A673 (cell line): Measurements from ENCODE around the gene HPF1.

Experiments used
- EZH2 ChIP-seq: fragments of 200-600 bp; sonication (generic); IDR thresholded peaks from 2 replicates; pipeline ENCODE4 v1.6.1; 2017; ENCODE audit warnings: borderline replicate concordance, low read depth, mild to moderate bottlenecking, mixed read lengths, antibody characterized with exemption, low read length; ENCODE audit not compliant: poor library complexity, severe bottlenecking
- TF ChIP-seq, protein P1 (sequence below): fragments of 300-800, 200-600 bp; sonication (generic); conservative IDR thresholded peaks from 2 replicates; pipeline ENCODE4 v1.5.1; 2017; ENCODE audit warnings: low read depth, mild to moderate bottlenecking, antibody characterized with exemption, low read length, moderate library complexity, mixed read lengths

DNA sequence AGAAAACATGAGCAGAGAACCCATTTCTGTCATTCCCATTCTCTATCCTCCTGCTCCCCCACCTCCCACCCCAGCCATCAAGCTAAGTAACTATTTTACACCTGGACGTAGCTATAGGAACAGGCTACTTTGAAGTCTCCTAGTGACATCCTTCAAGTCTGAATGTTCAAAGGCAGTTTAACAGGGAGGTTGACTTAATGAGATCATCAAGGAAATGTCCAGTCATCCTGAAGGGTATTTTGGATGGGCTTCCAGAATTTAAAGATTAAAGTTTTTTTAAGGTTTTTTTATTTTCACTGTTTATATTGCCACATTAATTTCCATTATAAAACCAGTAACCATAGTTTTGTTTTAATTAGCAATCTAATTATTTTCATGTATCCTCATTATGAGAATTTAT, 41.1 kb downstream of the HPF1 start:
- no peak for TF ChIP-seq EZH2
- TF ChIP-seq, protein P1, sequence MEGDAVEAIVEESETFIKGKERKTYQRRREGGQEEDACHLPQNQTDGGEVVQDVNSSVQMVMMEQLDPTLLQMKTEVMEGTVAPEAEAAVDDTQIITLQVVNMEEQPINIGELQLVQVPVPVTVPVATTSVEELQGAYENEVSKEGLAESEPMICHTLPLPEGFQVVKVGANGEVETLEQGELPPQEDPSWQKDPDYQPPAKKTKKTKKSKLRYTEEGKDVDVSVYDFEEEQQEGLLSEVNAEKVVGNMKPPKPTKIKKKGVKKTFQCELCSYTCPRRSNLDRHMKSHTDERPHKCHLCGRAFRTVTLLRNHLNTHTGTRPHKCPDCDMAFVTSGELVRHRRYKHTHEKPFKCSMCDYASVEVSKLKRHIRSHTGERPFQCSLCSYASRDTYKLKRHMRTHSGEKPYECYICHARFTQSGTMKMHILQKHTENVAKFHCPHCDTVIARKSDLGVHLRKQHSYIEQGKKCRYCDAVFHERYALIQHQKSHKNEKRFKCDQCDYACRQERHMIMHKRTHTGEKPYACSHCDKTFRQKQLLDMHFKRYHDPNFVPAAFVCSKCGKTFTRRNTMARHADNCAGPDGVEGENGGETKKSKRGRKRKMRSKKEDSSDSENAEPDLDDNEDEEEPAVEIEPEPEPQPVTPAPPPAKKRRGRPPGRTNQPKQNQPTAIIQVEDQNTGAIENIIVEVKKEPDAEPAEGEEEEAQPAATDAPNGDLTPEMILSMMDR, result no peak
